OCI-LY1 (cell line): ENCODE data around the gene DEFB129.

Experiments
- EZH2 ChIP-seq: fragments of 200-600 bp; sonication (generic), shearing (Covaris generic); IDR thresholded peaks from 2 replicates; pipeline ENCODE4 v1.8.0; 2017; ENCODE audit warnings: borderline replicate concordance, mixed run types, mild to moderate bottlenecking, antibody characterized with exemption, low read length, moderate library complexity, mixed read lengths
- TF ChIP-seq, protein P1 (sequence below): fragments of 200-600 bp; sonication (generic), shearing (Covaris generic); IDR thresholded peaks from 2 replicates; pipeline ENCODE4 v1.5.1; 2017; ENCODE audit warnings: mild to moderate bottlenecking, antibody characterized with exemption, low read length, moderate library complexity, mixed read lengths

- TF ChIP-seq, protein P1, sequence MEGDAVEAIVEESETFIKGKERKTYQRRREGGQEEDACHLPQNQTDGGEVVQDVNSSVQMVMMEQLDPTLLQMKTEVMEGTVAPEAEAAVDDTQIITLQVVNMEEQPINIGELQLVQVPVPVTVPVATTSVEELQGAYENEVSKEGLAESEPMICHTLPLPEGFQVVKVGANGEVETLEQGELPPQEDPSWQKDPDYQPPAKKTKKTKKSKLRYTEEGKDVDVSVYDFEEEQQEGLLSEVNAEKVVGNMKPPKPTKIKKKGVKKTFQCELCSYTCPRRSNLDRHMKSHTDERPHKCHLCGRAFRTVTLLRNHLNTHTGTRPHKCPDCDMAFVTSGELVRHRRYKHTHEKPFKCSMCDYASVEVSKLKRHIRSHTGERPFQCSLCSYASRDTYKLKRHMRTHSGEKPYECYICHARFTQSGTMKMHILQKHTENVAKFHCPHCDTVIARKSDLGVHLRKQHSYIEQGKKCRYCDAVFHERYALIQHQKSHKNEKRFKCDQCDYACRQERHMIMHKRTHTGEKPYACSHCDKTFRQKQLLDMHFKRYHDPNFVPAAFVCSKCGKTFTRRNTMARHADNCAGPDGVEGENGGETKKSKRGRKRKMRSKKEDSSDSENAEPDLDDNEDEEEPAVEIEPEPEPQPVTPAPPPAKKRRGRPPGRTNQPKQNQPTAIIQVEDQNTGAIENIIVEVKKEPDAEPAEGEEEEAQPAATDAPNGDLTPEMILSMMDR: no peak
- no peak for TF ChIP-seq EZH2
Measured at GRCh38 chr20:235891-236290, 8.8 kb downstream of the DEFB129 start.
